Thyroid gland (tissue), 4 donors: ENCODE data around the gene AFF3. TPM values are rescaled to one million over a fixed set of nuclear protein-coding genes. Genes with fewer than 3 reads are reported as not detected.

Experiments
- DNase-seq, 2 donors: peaks; one replicate each; pipeline ENCODE4 v3.0.0-alpha.2; 2019
- H3K27ac ChIP-seq, 3 donors: fragments of 200-600 bp; sonication (generic); 1 replicate in 2 of 3; 2 replicates in 1 of 3; pipeline ENCODE4 v1.5.1; 2016 to 2019; ENCODE audit warnings: mild to moderate bottlenecking in 1 of 3, moderate library complexity in 1 of 3
- H3K27me3 ChIP-seq: fragments of 200-600 bp; sonication (generic); one replicate; pipeline ENCODE4 v1.5.1; 2019
- H3K36me3 ChIP-seq, 2 donors: fragments of 200-600 bp; sonication (generic); one replicate each; pipeline ENCODE4 v1.5.1; 2016 to 2019
- H3K4me1 ChIP-seq, 2 donors: fragments of 200-600 bp; sonication (generic); one replicate each; pipeline ENCODE4 v1.5.1; 2017 to 2019
- H3K4me3 ChIP-seq, 3 donors: fragments of 200-600 bp; sonication (generic); replicated peaks in 1 of 3; 1 replicate in 2 of 3; 2 replicates in 1 of 3; pipeline ENCODE4 v1.5.1; 2016; ENCODE audit warnings: mild to moderate bottlenecking in 1 of 3
- H3K9me3 ChIP-seq: fragments of 200-600 bp; sonication (generic); one replicate; pipeline ENCODE4 v1.5.1; 2017
- CTCF ChIP-seq, 6 experiments: fragments of 200-600 bp in 3 of 6; fragments of 450-650 bp in 3 of 6; sonication (generic) in 3 of 6; IDR thresholded peaks; one replicate each; pipeline ENCODE4 v1.5.1; 2016 to 2019; ENCODE audit warnings: antibody characterized with exemption in 6 of 6, mild to moderate bottlenecking in 2 of 6, inconsistent platforms in 1 of 6, moderate library complexity in 1 of 6
- POLR2A ChIP-seq, 2 donors: fragments of 450-650 bp; IDR thresholded peaks; one replicate each; pipeline ENCODE4 v1.6.1; 2017; ENCODE audit warnings: antibody characterized with exemption in 2 of 2, mild to moderate bottlenecking in 2 of 2, moderate library complexity in 1 of 2
- WGBS, 2 donors: methylation state at CpG; one replicate each; pipeline ENCODE4 v1.1.5; 2017; 5-methylcytosine and 5-hydroxymethylcytosine counted together
- intact Hi-C: fragments of 100-400 bp; cut with DNase I; formaldehyde crosslinking; loops from one replicate; pipeline ENCODE4 v1.15.1; 2023
- total RNA-seq, 4 donors: library from RNA; depleted of rRNA; stranded (reverse); fragments of >200 nt; gene quantifications; one replicate each; pipeline ENCODE4 v1.2.3, GENCODE V29; 2016

AFF3 gene
- total RNA-seq, 4 donors from 2014 or later = 0.54 to 2.6 (median 1.1) TPM

- DNase-seq = no peak
- WGBS, 2 donors = 85 to 87% methylated on average over 5 of the region's 5 CpGs
- H3K36me3 ChIP-seq = no peaks in the 10 kb centered on the region
- intact Hi-C loops = no loop called here
- TF ChIP-seq POLR2A (IDR thresholded peaks at IDR 0.05) (no peak), CTCF (IDR thresholded peaks at IDR 0.05) (no peak)
- no peaks in the 10 kb centered on the region for H3K27me3 ChIP-seq
- H3K27ac ChIP-seq = no peak overlapping the region
- no peak overlapping the region for H3K4me3 ChIP-seq
- no peaks in the 10 kb centered on the region for H3K9me3 ChIP-seq
- no peaks in the 10 kb centered on the region for H3K4me1 ChIP-seq
Measured at GRCh38 chr2:99787769-99788382, 354.5 kb downstream of the AFF3 start.

- H3K36me3 ChIP-seq = no peaks in the 10 kb centered on the region
- no peak overlapping the region for H3K27ac ChIP-seq
- TF ChIP-seq CTCF (IDR thresholded peaks at IDR 0.05) (no peak), POLR2A (IDR thresholded peaks at IDR 0.05) (no peak)
- H3K9me3 ChIP-seq = no peaks in the 10 kb centered on the region
- intact Hi-C loops = no loop called here
- 82 to 88% methylated on average over 9 to 14 of the region's 14 CpGs for WGBS, 2 donors
- H3K4me1 ChIP-seq = no peaks in the 10 kb centered on the region
- H3K27me3 ChIP-seq = no peaks in the 10 kb centered on the region
- DNase-seq = no peak
- no peak overlapping the region for H3K4me3 ChIP-seq
Measured at GRCh38 chr2:99786636-99787390, 355.6 kb downstream of the AFF3 start.

- WGBS, 2 donors = 86 to 88% methylated on average over 8 of the region's 8 CpGs
Measured at GRCh38 chr2:99784946-99785345, 357.4 kb downstream of the AFF3 start.

GRCh38 chr2:99784282-99784681 is 358.1 kb downstream of the AFF3 start:
- H3K27ac ChIP-seq = no peak overlapping the region
- WGBS, 2 donors = 90% methylated on average over 8 of the region's 8 CpGs
- intact Hi-C loops = no loop called here
- no peaks in the 10 kb centered on the region for H3K27me3 ChIP-seq
- H3K4me1 ChIP-seq = no peaks in the 10 kb centered on the region
- TF ChIP-seq CTCF (IDR thresholded peaks at IDR 0.05) = no peak
- no peak for TF ChIP-seq POLR2A (IDR thresholded peaks at IDR 0.05)
- DNase-seq = no peak
- H3K36me3 ChIP-seq = no peaks in the 10 kb centered on the region
- no peaks in the 10 kb centered on the region for H3K9me3 ChIP-seq
- no peak overlapping the region for H3K4me3 ChIP-seq

More at GRCh38 chr2:99784946-99785345, 357.4 kb downstream of the AFF3 start:
- no peaks in the 10 kb centered on the region for H3K27me3 ChIP-seq
- H3K4me1 ChIP-seq = no peaks in the 10 kb centered on the region
- intact Hi-C loops = no loop called here
- no peak overlapping the region for H3K4me3 ChIP-seq
- TF ChIP-seq POLR2A (IDR thresholded peaks at IDR 0.05) (no peak), CTCF (IDR thresholded peaks at IDR 0.05) (no peak)
- H3K27ac ChIP-seq = no peak overlapping the region
- no peaks in the 10 kb centered on the region for H3K9me3 ChIP-seq
- no peak for DNase-seq
- no peaks in the 10 kb centered on the region for H3K36me3 ChIP-seq

GRCh38 chr2:99780276-99780675 is 362.1 kb downstream of the AFF3 start:
- DNase-seq = no peak
- Histone ChIP-seq H3K4me3 (no peak overlapping the region), H3K9me3 (no peaks in the 10 kb centered on the region), H3K27ac (no peak overlapping the region), H3K36me3 (no peaks in the 10 kb centered on the region), H3K27me3 (no peaks in the 10 kb centered on the region), H3K4me1 (no peaks in the 10 kb centered on the region)
- intact Hi-C loops = no loop called here
- 75 to 76% methylated on average over 5 of the region's 5 CpGs for WGBS, 2 donors
- TF ChIP-seq CTCF (IDR thresholded peaks at IDR 0.05) (no peak), POLR2A (IDR thresholded peaks at IDR 0.05) (no peak)
